Parathyroid adenoma (tissue), 2 donors: ENCODE results near the gene ZP1.
"Not testable (repeated sequence)": the region's sequence is repeated elsewhere in the genome, so short reads cannot be mapped to it uniquely, and the experiment has no call there.

Source experiments
- H2AFZ ChIP-seq: fragments of 300-600 bp; sonication (generic); one replicate; pipeline ENCODE4 v1.7.0; 2017; ENCODE audit warnings: antibody characterized with exemption, mild to moderate bottlenecking
- H3K27ac ChIP-seq: fragments of 300-600 bp; sonication (generic); one replicate; pipeline ENCODE4 v1.7.0; 2017
- H3K27me3 ChIP-seq: fragments of 300-600 bp; sonication (generic); one replicate; pipeline ENCODE4 v1.7.0; 2017; ENCODE audit warnings: low read length; ENCODE audit not compliant: control insufficient read depth, insufficient read depth
- H3K36me3 ChIP-seq: fragments of 300-600 bp; sonication (generic); one replicate; pipeline ENCODE4 v1.7.0; 2017; ENCODE audit warnings: low read length; ENCODE audit not compliant: control insufficient read depth, insufficient read depth
- H3K4me1 ChIP-seq: fragments of 300-600 bp; sonication (generic); one replicate; pipeline ENCODE4 v1.7.0; 2017; ENCODE audit warnings: control low read depth
- H3K4me2 ChIP-seq: fragments of 300-600 bp; sonication (generic); one replicate; pipeline ENCODE4 v1.7.0; 2017; ENCODE audit warnings: low read length
- H3K4me3 ChIP-seq: fragments of 300-600 bp; sonication (generic); one replicate; pipeline ENCODE4 v1.7.0; 2017; ENCODE audit warnings: low read depth, low read length
- H3K79me2 ChIP-seq: fragments of 300-600 bp; sonication (generic); one replicate; pipeline ENCODE4 v1.7.0; 2017; ENCODE audit warnings: control low read depth
- H3K9ac ChIP-seq: fragments of 300-600 bp; sonication (generic); one replicate; pipeline ENCODE4 v1.7.0; 2017; ENCODE audit warnings: mild to moderate bottlenecking
- H3K9me3 ChIP-seq: fragments of 300-600 bp; sonication (generic); one replicate; pipeline ENCODE4 v1.7.0; 2017; ENCODE audit warnings: low read length; ENCODE audit not compliant: control insufficient read depth
- CTCF ChIP-seq: fragments of 300-600 bp; sonication (generic); IDR thresholded peaks from one replicate; pipeline ENCODE4 v1.7.0; 2017; ENCODE audit warnings: antibody characterized with exemption, mild to moderate bottlenecking
- donor health status: primary hyperparathyroidism.

The ZP1 gene, protein sequence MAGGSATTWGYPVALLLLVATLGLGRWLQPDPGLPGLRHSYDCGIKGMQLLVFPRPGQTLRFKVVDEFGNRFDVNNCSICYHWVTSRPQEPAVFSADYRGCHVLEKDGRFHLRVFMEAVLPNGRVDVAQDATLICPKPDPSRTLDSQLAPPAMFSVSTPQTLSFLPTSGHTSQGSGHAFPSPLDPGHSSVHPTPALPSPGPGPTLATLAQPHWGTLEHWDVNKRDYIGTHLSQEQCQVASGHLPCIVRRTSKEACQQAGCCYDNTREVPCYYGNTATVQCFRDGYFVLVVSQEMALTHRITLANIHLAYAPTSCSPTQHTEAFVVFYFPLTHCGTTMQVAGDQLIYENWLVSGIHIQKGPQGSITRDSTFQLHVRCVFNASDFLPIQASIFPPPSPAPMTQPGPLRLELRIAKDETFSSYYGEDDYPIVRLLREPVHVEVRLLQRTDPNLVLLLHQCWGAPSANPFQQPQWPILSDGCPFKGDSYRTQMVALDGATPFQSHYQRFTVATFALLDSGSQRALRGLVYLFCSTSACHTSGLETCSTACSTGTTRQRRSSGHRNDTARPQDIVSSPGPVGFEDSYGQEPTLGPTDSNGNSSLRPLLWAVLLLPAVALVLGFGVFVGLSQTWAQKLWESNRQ

DNA sequence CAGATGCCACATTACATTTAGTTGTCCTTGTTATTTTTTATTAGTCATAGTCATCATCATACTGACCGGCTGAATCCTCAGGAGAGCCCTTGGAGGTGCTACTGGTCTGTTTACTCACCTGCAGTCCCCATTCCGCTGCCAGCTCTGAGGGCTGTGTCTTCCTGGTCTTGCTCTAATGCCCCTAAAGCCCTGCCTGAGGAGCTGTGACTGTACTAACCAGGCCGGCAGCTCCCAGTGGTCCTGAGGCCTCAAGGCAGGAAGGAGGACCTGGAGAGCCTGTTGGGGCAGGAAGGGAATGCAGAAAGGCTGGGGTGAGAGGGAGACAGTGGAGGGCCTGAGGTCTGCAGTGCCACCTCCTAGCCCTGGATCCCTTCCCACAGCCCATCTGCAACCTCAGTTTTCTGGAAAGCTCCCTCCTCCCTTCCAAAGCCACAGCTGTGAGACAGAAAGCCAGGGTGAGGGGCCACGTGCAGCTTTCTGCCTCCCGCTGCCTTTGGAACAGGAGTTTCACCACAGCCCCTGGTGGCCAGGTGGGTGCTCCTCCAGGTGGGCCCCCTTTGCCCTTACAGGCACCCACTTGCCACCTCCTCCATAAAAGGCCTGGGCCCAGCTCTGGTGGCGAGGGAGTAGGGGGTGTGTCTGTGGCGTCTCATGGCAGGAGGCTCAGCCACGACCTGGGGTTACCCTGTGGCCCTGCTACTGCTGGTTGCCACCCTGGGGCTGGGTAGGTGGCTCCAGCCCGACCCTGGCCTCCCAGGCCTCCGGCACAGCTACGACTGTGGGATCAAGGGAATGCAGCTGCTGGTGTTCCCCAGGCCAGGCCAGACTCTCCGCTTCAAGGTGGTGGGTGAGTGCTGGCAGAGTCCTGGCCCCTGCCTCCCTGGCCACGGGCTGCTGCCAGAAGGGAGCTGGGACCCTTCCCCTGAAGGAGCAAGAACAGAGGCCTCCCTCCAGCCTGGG lies at the start of gene ZP1:
Gene ZP1 (plus strand): TSS at position 632 of the 960 bp plus-strand sequence. CDS start 20 bp downstream, at position 652.
- Histone ChIP-seq H3K79me2 (no peaks in the 10 kb centered on the region), H3K9ac (no peak within 1 kb of the TSS), H3K27ac (peak within 1 kb of the TSS; percentile 50), H2AFZ (peak within 1 kb of the TSS; percentile 39), H3K4me1 (peaks cover 32% of the 10 kb centered on the region), H3K9me3 (no peaks in the 10 kb centered on the region), H3K36me3 (no peaks in the 10 kb centered on the region), H3K27me3 (no peaks in the 10 kb centered on the region), H3K4me2 (no peak within 1 kb of the TSS), H3K4me3 (no peak within 1 kb of the TSS)
- TF ChIP-seq CTCF: no peak

GRCh38 chr11:60818057-60818456 lies 49.3 kb upstream of the ZP1 start:
- Histone ChIP-seq H3K9me3 (no peaks in the 10 kb centered on the region), H3K9ac (no peak overlapping the region), H3K36me3 (no peaks in the 10 kb centered on the region), H3K4me3 (no peak overlapping the region), H3K27me3 (no peaks in the 10 kb centered on the region), H3K4me2 (no peak overlapping the region), H3K27ac (no peak overlapping the region), H3K4me1 (no peaks in the 10 kb centered on the region), H2AFZ (no peak overlapping the region), H3K79me2 (no peaks in the 10 kb centered on the region)
- no peak for TF ChIP-seq CTCF

GRCh38 chr11:60821827-60822599 lies 45.3 kb upstream of the ZP1 start:
- Histone ChIP-seq H3K36me3 (no peaks in the 10 kb centered on the region), H3K79me2 (no peaks in the 10 kb centered on the region), H3K4me3 (no peak overlapping the region), H3K4me1 (peaks cover 9% of the 10 kb centered on the region), H3K9ac (no peak overlapping the region), H3K27ac (no peak overlapping the region), H2AFZ (no peak overlapping the region), H3K4me2 (peak overlapping the region; percentile 5), H3K27me3 (no peaks in the 10 kb centered on the region), H3K9me3 (no peaks in the 10 kb centered on the region)
- TF ChIP-seq CTCF: no peak

DNA sequence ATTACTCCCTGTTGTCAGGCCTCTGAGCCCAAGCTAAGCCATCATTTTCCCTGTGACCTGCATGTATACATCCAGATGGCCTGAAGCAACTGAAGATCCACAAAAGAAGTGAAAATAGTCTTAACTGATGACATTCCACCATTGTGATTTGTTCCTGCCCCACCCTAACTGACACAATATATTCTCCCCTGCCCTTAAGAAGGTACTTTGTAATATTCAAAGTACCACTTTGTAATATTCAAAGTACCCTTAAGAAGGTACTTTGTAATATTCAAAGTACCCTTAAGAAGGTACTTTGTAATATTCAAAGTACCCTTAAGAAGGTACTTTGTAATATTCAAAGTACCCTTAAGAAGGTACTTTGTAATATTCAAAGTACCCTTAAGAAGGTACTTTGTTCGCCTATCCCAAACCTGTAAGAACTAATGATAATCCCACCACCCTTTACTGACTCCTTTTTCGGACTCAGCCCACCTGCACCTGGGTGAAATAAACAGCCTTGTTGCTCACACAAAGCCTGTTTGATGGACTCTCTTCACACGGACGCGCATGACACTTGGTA lies 43.5 kb upstream of the ZP1 start:
- not testable (repeated sequence) for H3K4me3 ChIP-seq, H3K27me3 ChIP-seq, H3K79me2 ChIP-seq, H3K9me3 ChIP-seq, H3K9ac ChIP-seq, H2AFZ ChIP-seq, H3K27ac ChIP-seq, H3K4me1 ChIP-seq, H3K36me3 ChIP-seq, H3K4me2 ChIP-seq
